GM23338 (cell line): ENCODE data around the gene ANGPTL2. TPM values are rescaled to one million over a fixed set of nuclear protein-coding genes. Genes with fewer than 3 reads are reported as not detected.

ENCODE experiments used
- ATAC-seq: fragments of 200-7000 bp; cut with Tn5 transposase; 3 replicates; pipeline ENCODE4 v1.9.1; 2020
- DNase-seq: peaks from one replicate; pipeline ENCODE4 v3.0.0-alpha.2; 2015; ENCODE audit warnings: low spot score
- H2AFZ ChIP-seq: fragments of 200-600 bp; sonication (generic); 2 replicates; pipeline ENCODE4 v1.8.0; 2016; ENCODE audit warnings: antibody characterized with exemption, mild to moderate bottlenecking, moderate library complexity
- H3F3A ChIP-seq: fragments of 200-600 bp; sonication (generic); replicated peaks from 2 replicates; pipeline ENCODE4 v1.8.0; 2017; ENCODE audit warnings: antibody characterized with exemption, mixed run types, low read depth
- H3K27ac ChIP-seq: fragments of 200-600 bp; sonication (generic); 2 replicates; pipeline ENCODE4 v1.6.1; 2016; ENCODE audit warnings: low read depth
- H3K27me3 ChIP-seq: fragments of 200-600 bp; sonication (generic); 2 replicates; pipeline ENCODE4 v1.8.0; 2016; ENCODE audit warnings: mild to moderate bottlenecking, mixed run types, moderate library complexity; ENCODE audit not compliant: insufficient read depth
- H3K36me3 ChIP-seq: fragments of 200-600 bp; sonication (generic); 2 replicates; pipeline ENCODE4 v1.8.0; 2016; ENCODE audit warnings: mild to moderate bottlenecking; ENCODE audit not compliant: insufficient read depth
- H3K4me1 ChIP-seq: fragments of 200-600 bp; sonication (generic); 2 replicates; pipeline ENCODE4 v1.8.0; 2016; ENCODE audit warnings: mild to moderate bottlenecking, moderate library complexity; ENCODE audit not compliant: insufficient read depth
- H3K4me2 ChIP-seq: fragments of 200-600 bp; sonication (generic); 2 replicates; pipeline ENCODE4 v1.7.1; 2017; ENCODE audit warnings: mixed run types
- H3K4me3 ChIP-seq: fragments of 200-600 bp; sonication (generic); 2 replicates; pipeline ENCODE4 v1.6.1; 2016; ENCODE audit warnings: mixed run types
- H3K79me2 ChIP-seq: fragments of 200-600 bp; sonication (generic); replicated peaks from 2 replicates; pipeline ENCODE4 v1.8.0; 2017; ENCODE audit warnings: mild to moderate bottlenecking; ENCODE audit not compliant: insufficient read depth
- H3K9me2 ChIP-seq: fragments of 200-600 bp; sonication (generic); 2 replicates; pipeline ENCODE4 v1.8.0; 2017; ENCODE audit not compliant: insufficient read depth
- H4K20me1 ChIP-seq: fragments of 200-600 bp; sonication (generic); replicated peaks from 2 replicates; pipeline ENCODE4 v1.8.0; 2017; ENCODE audit warnings: mild to moderate bottlenecking; ENCODE audit not compliant: insufficient read depth
- H3K27ac Mint-ChIP-seq: 2 replicates; pipeline ENCODE4 v1.8.0; 2020; ENCODE audit warnings: inconsistent platforms, mild to moderate bottlenecking, moderate library complexity, mixed read lengths
- H3K27me3 Mint-ChIP-seq: 3 replicates; pipeline ENCODE4 v1.8.0; 2022; ENCODE audit warnings: low read depth, mild to moderate bottlenecking, moderate library complexity, mixed read lengths, inconsistent platforms; ENCODE audit not compliant: insufficient read depth, poor library complexity
- H3K36me3 Mint-ChIP-seq: 3 replicates; pipeline ENCODE4 v1.8.0; 2021; ENCODE audit warnings: low read depth, mild to moderate bottlenecking, inconsistent platforms, moderate library complexity, mixed read lengths
- H3K4me1 Mint-ChIP-seq: 3 replicates; pipeline ENCODE4 v1.8.0; 2020; ENCODE audit warnings: mild to moderate bottlenecking, inconsistent platforms, mixed read lengths
- H3K4me3 Mint-ChIP-seq: 3 replicates; pipeline ENCODE4 v1.8.0; 2021; ENCODE audit warnings: moderate library complexity, mild to moderate bottlenecking, inconsistent platforms, mixed read lengths
- H3K9me3 Mint-ChIP-seq: 3 replicates; pipeline ENCODE4 v1.8.0; 2020; ENCODE audit warnings: moderate library complexity, mild to moderate bottlenecking, inconsistent platforms, mixed read lengths
- CTCF ChIP-seq, 2 experiments: fragments of 200-600 bp in 1 of 2; sonication (generic) in 1 of 2; conservative IDR thresholded peaks; 2 replicates each; pipeline versions ENCODE4 v1.5.1 to v1.6.1; 2016 to 2017; ENCODE audit warnings: antibody characterized with exemption in 2 of 2, low read depth in 2 of 2, mild to moderate bottlenecking in 2 of 2, moderate library complexity in 1 of 2
- ETS1 ChIP-seq: IDR thresholded peaks from 2 replicates; pipeline ENCODE4 v1.6.1; 2016; ENCODE audit warnings: antibody characterized with exemption
- EZH2 ChIP-seq: fragments of 200-600 bp; sonication (generic); IDR thresholded peaks from one replicate; pipeline ENCODE4 v1.8.0; 2017; ENCODE audit warnings: antibody characterized with exemption, mild to moderate bottlenecking, low read depth; ENCODE audit not compliant: unreplicated experiment
- EZH2phosphoT487 ChIP-seq: fragments of 200-600 bp; sonication (generic); IDR thresholded peaks from one replicate; pipeline ENCODE4 v1.8.1; 2018; ENCODE audit warnings: antibody characterized with exemption; ENCODE audit not compliant: unreplicated experiment
- POLR2AphosphoS5 ChIP-seq: IDR thresholded peaks from 2 replicates; pipeline ENCODE4 v1.6.1; 2016; ENCODE audit warnings: antibody characterized with exemption, low read depth
- REST ChIP-seq: IDR thresholded peaks from one replicate; pipeline ENCODE4 v1.6.1; 2018; ENCODE audit warnings: antibody characterized with exemption; ENCODE audit not compliant: unreplicated experiment
- STAT1 ChIP-seq: IDR thresholded peaks from one replicate; pipeline ENCODE4 v1.6.1; 2016; ENCODE audit warnings: antibody characterized with exemption; ENCODE audit not compliant: unreplicated experiment
- ZNF331 ChIP-seq: fragments of 250-450 bp; sonication (Bioruptor Pico); IDR thresholded peaks from 2 replicates; pipeline ENCODE4 v1.5.0; 2020; ENCODE audit warnings: low read depth, mild to moderate bottlenecking, moderate library complexity
- polyA plus RNA-seq: library from polyadenylated mRNA; unstranded; fragments of >200 nt; fragmentation: Nextera tagmentation; extraction: Ambion mirVana; gene quantifications from 2 replicates; pipeline ENCODE4 v1.2.1, GENCODE V29; 2016
- total RNA-seq: library from RNA; depleted of rRNA; stranded (reverse); fragments of >200 nt; shearing (Covaris generic); gene quantifications from 2 replicates; pipeline ENCODE4 v1.2.3, GENCODE V29; 2014

The ANGPTL2 gene
- total and polyA plus RNA-seq, 2 experiments from 2014 or later: 2.9 to 5.2 TPM

- Mint-ChIP-seq H3K36me3 (peaks cover 10% of the 10 kb centered on the region), H3K4me3 (no peak overlapping the region), H3K4me1 (peaks cover 2% of the 10 kb centered on the region), H3K27ac (no peak overlapping the region), H3K9me3 (no peaks in the 10 kb centered on the region), H3K27me3 (peaks cover 4% of the 10 kb centered on the region)
- H3K27me3 ChIP-seq: no peaks in the 10 kb centered on the region
- no peak for DNase-seq
- H2AFZ ChIP-seq: no peak overlapping the region
- no peaks in the 10 kb centered on the region for H3K9me2 ChIP-seq
- no peaks in the 10 kb centered on the region for H3K4me1 ChIP-seq
- H3K79me2 ChIP-seq: no peaks in the 10 kb centered on the region
- 0 out of 2 replicates have a peak, but pooled peaks cover 1% of the 10 kb centered on the region for H4K20me1 ChIP-seq
- ATAC-seq: no peak
- no peak overlapping the region for H3K4me3 ChIP-seq
- no peak overlapping the region for H3K4me2 ChIP-seq
- H3F3A ChIP-seq: no peaks in the 10 kb centered on the region
- H3K36me3 ChIP-seq: no peaks in the 10 kb centered on the region
- TF ChIP-seq CTCF (conservative IDR thresholded peaks at IDR 0.05; ENCODE audit: low read depth in 2 of 2): no peak
- TF ChIP-seq STAT1: no peak
- no peak for TF ChIP-seq POLR2AphosphoS5
- no peak for TF ChIP-seq ZNF331 (CRISPR knock-in tag)
- TF ChIP-seq EZH2phosphoT487: no peak
- no peak overlapping the region for H3K27ac ChIP-seq
Measured at GRCh38 chr9:127105805-127106465, 16.5 kb downstream of the ANGPTL2 start.

- Mint-ChIP-seq H3K27ac (no peak overlapping the region), H3K4me3 (no peak overlapping the region), H3K27me3 (no peaks in the 10 kb centered on the region), H3K4me1 (no peaks in the 10 kb centered on the region; the same call in 1 of the 3 replicates), H3K9me3 (no peaks in the 10 kb centered on the region), H3K36me3 (peaks cover 7% of the 10 kb centered on the region; the same call in 2 of the 3 replicates)
- H3K4me3 ChIP-seq: no peak overlapping the region
- 0 out of 2 replicates have a peak, but pooled peaks cover 3% of the 10 kb centered on the region for H4K20me1 ChIP-seq
- H2AFZ ChIP-seq: no peak overlapping the region
- H3K4me1 ChIP-seq: no peaks in the 10 kb centered on the region
- H3K4me2 ChIP-seq: no peak overlapping the region
- no peaks in the 10 kb centered on the region for H3K36me3 ChIP-seq
- H3K79me2 ChIP-seq: no peaks in the 10 kb centered on the region
- no peak overlapping the region for H3K27ac ChIP-seq
- DNase-seq: peak; percentile 16
- H3F3A ChIP-seq: no peaks in the 10 kb centered on the region
- no peaks in the 10 kb centered on the region for H3K27me3 ChIP-seq
- no peaks in the 10 kb centered on the region for H3K9me2 ChIP-seq
- no peak for ATAC-seq
- TF ChIP-seq ETS1: no peak
- TF ChIP-seq REST: no peak
- TF ChIP-seq EZH2: no peak
Measured at GRCh38 chr9:127104581-127105311, 17.7 kb downstream of the ANGPTL2 start.
